ENCODE data around the gene TSHZ2.

TSHZ2 gene

GRCh38 chr20:53174454-53174853 lies 202.3 kb downstream of the TSHZ2 start:
- H3K27ac ChIP-seq = no peak overlapping the region

GRCh38 chr20:53175135-53175780 lies 203.1 kb downstream of the TSHZ2 start:
- H3K27ac ChIP-seq = no peak overlapping the region
- H3K4me3 ChIP-seq = no peak overlapping the region

More at GRCh38 chr20:53174454-53174853, 202.3 kb downstream of the TSHZ2 start:
- H3K4me3 ChIP-seq = no peak overlapping the region

GRCh38 chr20:53176134-53176533 lies 204.0 kb downstream of the TSHZ2 start:
- no peak overlapping the region for H3K4me3 ChIP-seq
- no peak overlapping the region for H3K27ac ChIP-seq

DNA sequence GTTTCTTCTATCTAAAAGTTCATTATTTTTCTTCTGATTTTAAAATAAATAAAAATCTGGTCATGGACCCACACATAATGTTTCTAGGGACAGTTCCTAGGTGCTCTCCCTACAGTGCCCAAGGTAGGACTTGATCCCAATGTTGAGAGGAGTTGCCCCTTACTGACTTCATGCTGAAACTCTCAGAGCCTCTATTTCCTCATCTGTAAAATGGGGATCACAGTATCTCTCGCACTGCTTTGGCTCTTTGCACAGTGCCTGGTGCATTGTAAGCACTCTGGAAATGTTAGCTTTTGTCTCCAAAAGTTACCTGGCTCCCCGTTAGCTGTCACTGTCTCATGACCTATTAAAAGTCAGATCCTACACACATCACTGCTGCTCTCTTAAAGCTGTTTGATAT lies 205.5 kb downstream of the TSHZ2 start:
- Histone ChIP-seq H3K4me3 (no peak overlapping the region), H3K27ac (no peak overlapping the region)

DNA sequence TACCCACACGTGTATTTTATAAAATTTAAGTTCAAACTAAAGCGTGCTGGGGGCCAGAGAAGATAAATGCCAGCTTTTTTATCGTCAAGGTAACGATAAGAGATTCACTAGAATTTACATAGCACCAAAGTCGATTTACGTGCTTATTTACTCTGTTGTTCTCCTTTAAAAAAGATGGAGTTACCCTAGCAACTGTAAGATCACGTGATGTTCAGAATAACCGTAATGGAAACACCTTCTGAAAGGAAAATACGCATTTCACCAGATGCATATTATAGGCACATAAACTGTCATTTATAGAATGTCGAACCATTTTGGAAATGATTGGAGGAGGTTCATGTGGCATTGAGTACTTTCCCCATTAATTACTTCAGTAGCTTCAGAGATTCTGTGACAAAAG lies 207.6 kb downstream of the TSHZ2 start:
- no peak overlapping the region for H3K4me3 ChIP-seq
- H3K27ac ChIP-seq = no peak overlapping the region

- Histone ChIP-seq H3K4me3 (no peak overlapping the region), H3K27ac (no peak overlapping the region)
Observed at GRCh38 chr20:53180928-53181362, 208.8 kb downstream of the TSHZ2 start.

DNA sequence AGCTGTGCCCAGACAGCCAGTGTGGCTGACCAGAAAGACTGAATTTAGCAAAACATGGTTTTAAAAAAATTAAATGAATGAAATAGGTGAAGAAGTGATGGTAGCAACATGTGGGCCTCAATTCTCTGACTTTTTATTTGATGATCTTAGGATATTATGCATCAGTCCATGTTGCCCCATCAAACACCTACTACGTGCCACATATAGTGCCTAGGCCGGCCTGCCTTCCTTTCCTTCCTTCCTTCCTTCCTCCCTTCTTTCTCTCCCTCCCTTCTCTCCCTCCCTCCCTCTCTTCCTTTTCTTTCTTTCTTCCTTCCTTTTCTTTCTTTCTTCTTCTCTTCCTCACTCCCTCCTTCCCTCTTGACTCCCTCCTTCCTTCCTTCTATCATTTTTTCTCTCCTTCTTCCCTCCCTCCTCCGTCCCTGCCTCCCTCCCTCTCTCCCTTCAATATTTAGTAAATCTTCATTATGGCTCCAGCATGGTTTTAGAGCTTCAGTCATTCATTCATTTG lies 209.8 kb downstream of the TSHZ2 start:
- H3K27ac ChIP-seq = no peak overlapping the region
- no peak overlapping the region for H3K4me3 ChIP-seq

GRCh38 chr20:53183181-53183580 lies 211.0 kb downstream of the TSHZ2 start:
- Histone ChIP-seq H3K27ac (no peak overlapping the region), H3K4me3 (no peak overlapping the region)

- H3K4me3 ChIP-seq = no peak overlapping the region
- H3K27ac ChIP-seq = no peak overlapping the region
Observed at GRCh38 chr20:53186635-53187034, 214.5 kb downstream of the TSHZ2 start.

- Histone ChIP-seq H3K27ac (no peak overlapping the region), H3K4me3 (no peak overlapping the region)
Observed at GRCh38 chr20:53187392-53188068, 215.4 kb downstream of the TSHZ2 start.

- no peak overlapping the region for H3K4me3 ChIP-seq
- no peak overlapping the region for H3K27ac ChIP-seq
Observed at GRCh38 chr20:53190225-53190624, 218.1 kb downstream of the TSHZ2 start.

DNA sequence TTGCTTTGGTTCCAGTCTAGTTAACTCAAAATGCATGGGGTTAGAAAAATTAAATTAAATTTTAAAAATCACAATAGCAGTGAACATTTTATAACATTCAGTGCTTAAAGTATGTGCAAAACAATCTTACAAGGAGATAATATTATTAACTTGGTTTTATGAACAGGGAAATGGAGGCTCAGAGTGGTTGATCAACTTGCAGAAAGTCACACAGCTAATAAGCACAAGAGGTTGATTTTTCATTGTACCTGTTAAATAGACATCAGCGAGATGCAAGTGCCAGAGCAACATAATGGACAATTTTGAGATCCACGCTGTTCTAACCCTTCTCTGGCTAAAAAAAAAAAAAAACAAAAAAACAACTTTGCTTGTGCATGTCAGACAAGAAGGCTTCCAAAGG lies 219.8 kb downstream of the TSHZ2 start:
- Histone ChIP-seq H3K4me3 (no peak overlapping the region), H3K27ac (no peak overlapping the region)

GRCh38 chr20:53194306-53195290 lies 222.4 kb downstream of the TSHZ2 start:
- no peak overlapping the region for H3K4me3 ChIP-seq
- no peak overlapping the region for H3K27ac ChIP-seq

- H3K27ac ChIP-seq = no peak overlapping the region
- no peak overlapping the region for H3K4me3 ChIP-seq
Observed at GRCh38 chr20:53195876-53196610, 223.9 kb downstream of the TSHZ2 start.

GRCh38 chr20:53201588-53201987 lies 229.4 kb downstream of the TSHZ2 start:
- Histone ChIP-seq H3K27ac (no peak overlapping the region), H3K4me3 (no peak overlapping the region)

DNA sequence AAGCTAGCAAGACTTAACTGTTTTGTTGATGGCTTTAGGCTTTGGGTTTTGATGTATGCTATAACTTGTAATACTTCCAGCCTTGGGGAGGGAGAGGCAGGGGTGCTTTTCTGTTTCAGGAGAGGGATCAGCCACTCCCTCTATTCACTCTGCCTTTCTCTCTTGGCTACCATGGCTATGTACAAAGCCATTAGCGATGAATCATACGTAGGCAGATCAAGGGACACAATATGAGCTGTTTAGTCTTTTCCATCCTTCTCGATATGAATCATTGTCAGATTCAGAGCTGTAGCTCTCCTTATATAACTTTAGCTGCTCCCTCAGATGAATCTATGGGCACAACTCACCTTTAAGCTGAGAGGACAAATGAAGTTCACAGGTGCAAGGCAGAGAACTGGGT lies 230.6 kb downstream of the TSHZ2 start:
- H3K27ac ChIP-seq = no peak overlapping the region
- H3K4me3 ChIP-seq = no peak overlapping the region

DNA sequence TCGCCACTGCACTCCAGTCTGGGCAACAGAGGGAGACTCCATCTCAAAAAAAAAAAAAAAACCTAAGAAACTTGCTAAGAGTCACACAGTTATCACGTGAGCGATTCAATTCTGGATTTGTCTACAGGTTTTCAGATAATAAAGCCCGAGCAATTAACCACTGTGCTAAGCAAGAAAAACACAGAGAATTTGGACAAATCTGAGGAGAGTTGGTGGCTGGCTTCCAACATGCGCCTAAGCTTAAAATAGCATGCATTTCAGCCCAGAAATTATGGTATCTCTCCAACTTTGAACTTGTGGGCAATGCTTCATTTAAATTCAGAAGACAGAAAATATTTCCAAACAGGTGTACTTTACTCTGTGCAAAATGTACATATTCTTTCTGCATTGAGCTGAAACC lies 232.9 kb downstream of the TSHZ2 start:
- Histone ChIP-seq H3K4me3 (no peak overlapping the region), H3K27ac (no peak overlapping the region)

DNA sequence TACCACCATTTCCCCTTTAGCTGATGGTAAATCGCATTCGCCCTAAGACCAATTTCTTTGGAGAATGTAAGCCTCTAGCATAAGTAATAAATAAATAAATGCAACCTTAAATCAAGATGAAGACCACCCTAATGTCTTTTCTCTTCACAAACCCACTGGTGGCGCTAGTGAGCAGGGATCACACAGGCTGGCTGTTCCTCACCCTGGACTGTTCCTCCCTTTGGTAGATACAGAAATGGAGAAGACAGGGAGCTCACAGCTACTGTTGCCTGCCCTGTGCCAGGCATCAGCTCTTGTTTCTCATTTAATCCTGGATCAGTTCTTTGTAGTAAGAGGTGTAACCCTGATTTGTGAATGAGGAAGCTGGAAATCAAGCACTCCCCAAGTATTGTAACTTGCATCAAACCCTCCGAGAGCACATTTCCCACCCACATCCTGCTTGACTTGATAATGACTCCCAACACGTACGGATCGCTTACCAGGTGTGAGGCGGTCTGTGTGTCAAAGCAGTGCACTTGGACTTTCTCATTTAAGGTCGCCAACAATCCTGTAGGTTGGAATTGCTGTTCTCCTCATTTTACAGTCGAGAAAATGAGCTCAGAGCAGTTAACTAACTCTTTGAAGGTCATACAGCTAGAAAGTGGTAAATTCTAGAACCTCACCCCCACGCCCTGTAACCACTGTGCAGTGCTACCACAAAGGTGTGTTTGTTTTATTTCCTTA lies 236.1 kb downstream of the TSHZ2 start:
- Histone ChIP-seq H3K4me3 (no peak overlapping the region), H3K27ac (no peak overlapping the region)

- H3K4me3 ChIP-seq = no peak overlapping the region
- H3K27ac ChIP-seq = no peak overlapping the region
Observed at GRCh38 chr20:53210041-53210440, 237.9 kb downstream of the TSHZ2 start.
